GM12892 (cell line): ENCODE results near the gene DYNLT2.

ENCODE experiments used
- POLR2A ChIP-seq: IDR thresholded peaks from 2 replicates; pipeline ENCODE4 v1.6.1; 2011; ENCODE audit warnings: low read depth, low read length, control low read depth
- POLR2AphosphoS5 ChIP-seq: IDR thresholded peaks from 2 replicates; pipeline ENCODE4 v1.6.1; 2011; ENCODE audit warnings: low read depth, low read length, control low read depth

DNA sequence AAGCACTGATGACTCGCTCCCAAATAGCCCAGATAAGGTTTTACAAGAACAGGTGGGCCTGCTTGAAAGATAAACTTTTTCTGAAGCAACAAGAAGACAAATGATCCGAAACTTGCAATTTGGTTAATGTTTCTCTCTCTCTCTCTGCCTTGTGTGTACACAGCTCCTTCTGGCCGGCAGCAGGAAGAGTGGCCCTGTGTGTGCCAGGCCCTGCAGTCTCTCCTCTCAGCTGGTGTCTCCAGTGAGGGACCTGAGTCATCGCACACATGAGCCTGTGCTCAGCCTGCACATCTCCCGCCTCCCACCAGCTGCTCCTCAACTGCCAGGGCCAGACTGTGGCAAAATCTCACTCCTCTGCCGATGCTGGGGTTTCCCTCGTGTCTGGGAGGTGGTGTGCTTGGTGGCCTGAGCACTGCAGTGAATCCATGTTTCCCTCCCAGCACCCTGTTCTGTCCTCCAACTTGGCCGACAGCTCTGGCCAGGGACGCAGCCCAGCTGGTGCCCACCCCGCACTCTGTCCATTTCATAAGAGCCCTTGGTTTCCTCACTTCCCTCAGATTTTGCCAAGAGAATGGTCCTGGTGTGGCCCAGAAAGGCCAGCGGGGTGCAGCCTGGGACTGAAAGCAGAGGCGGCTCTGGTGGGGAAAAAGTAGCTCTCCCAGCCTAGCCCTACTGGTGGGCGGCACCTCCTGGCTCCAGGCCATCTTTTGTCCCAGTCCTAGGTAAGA, 49.5 kb upstream of the DYNLT2 start:
- TF ChIP-seq POLR2AphosphoS5 (no peak), POLR2A (no peak)
